GM21526 (cell line): Measurements from ENCODE around the gene TCF15.
"Not testable (repeated sequence)": the region's sequence is repeated elsewhere in the genome, so short reads cannot be mapped to it uniquely, and the experiment has no call there.

ENCODE experiments used
- ATAC-seq: cut with Tn5 transposase; IDR thresholded peaks from one replicate; pipeline ENCODE4 v1.9.1; 2021; ENCODE audit warnings: moderate library complexity; ENCODE audit not compliant: unreplicated experiment, low FRiP score

TCF15 gene

DNA sequence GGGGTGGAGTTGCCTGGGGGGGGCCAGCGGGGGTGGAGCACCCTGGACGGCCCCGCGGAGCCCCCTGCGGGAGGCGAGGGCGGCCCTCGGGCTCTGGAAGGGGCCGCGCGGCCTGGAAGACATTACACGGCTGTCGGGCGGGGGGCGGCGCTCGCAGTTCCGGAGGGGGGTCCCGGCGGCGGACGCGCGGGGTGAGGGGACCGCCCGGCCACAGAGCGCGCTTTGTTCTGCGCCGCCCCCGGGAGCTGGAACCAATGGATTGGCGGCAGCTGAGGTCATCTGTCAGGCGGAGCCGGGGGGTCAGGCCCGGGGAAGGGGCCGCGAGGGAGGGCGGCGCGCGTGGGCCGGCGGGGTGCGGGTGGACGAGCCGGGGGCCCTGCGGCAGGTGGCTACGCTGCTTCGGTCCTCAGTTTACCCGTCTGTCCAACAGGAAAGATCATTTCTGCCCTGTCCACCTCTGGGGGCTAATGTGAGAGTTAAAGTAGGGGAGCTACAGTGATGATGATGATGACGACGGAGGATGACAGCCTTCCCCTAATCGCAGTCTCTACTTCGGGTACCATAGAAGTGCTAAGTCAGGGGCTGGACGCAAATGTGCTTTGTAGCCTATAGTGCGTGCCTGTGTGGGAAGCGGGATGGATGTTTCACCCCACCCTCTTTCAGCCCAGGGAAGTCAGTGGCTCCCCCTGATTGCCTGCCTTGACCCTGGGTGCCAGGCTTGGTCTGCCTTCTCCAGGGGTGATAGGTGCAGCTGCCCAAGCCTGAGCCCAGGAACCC is 32.5 kb upstream of the TCF15 start:
- no peak for ATAC-seq

DNA sequence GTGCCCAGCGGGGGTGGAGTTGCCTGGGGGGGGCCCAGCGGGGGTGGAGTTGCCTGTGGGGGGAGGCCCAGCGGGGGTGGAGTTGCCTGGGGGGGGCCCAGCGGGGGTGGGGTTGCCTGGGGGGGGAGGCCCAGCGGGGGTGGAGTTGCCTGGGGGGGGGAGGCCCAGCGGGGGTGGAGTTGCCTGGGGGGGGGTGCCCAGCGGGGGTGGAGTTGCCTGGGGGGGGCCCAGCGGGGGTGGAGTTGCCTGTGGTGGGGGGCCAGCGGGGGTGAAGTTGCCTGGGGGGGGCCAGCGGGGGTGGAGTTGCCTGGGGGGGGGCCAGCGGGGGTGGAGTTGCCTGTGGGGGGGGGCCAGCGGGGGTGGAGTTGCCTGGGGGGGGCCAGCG is 31.9 kb upstream of the TCF15 start:
- not testable (repeated sequence) for ATAC-seq

DNA sequence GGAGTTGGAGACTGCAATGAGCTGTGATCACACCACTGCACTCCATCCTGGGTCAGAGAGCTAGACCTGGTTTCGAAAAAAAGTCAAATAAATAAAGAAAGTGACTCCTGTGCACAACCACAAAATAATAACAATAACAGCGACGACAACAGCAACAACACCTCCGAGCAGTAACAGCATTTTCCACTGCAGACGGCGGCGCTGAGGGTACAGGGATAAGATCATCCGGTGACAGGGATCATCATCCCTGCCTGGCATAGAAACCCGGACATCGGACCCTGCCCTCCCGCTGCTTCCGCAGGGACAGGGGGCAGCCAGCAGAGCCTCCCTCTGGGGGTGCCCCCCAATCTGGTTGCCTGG is 31.4 kb upstream of the TCF15 start:
- no peak for ATAC-seq

DNA sequence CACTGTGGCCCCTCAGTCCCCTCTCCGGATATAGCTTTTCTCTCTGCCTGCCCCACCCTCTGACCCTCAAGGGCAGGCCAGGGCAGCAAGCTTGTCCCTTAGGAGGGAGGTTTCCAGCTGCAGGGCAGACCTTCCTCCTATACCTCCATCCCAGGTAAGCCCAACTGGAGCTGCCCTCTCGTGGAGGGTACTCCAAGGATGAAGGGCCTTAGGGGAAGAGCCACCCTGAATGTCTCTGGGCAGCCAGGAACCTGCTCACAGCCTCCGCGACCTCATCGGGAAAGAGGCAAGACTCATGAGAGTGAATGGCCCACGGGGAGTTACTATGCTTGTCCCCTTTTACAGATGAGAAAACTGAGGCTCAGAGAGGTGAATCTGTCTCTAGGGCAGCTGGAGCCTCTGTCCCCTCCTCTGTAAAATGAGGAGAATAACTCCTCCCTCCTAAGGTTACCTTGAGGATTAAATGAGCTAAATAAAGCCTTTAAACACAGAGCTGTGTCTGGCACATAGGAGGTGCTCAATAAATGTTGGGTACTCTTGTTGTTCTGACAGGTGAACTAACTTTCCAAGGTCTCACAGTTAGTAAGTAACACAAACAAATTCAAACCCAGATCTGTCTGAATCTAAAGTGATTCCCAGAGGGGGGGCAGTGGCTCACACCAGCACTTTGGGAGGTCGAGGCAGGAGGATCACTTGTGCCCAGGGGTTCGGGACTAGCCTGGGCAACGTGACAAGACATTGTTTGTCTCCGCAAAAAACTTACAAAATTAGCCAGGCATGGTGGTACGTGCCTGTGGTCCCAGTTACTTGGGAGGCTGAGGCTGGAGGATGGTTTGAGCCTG is 30.8 kb upstream of the TCF15 start:
- ATAC-seq = no peak

DNA sequence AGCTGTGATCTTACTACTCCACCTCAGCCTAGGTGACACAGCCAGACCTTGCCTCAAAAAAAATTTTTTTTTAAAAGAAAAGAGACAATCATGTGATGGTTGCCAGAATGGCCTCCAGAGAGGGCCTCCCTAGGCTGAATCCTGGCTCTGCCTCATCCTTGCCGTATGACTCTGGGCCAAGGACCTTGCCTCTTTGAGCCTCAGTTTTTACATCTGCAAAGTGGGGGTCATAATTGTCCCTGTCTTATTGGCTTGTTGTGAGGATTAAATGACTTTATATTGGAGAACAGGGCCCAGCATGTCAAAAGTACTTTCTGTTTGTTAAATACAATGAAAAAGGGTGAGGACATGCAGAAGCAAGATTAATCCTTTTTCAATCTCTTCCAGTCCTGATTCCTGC is 28.5 kb upstream of the TCF15 start:
- no peak for ATAC-seq

DNA sequence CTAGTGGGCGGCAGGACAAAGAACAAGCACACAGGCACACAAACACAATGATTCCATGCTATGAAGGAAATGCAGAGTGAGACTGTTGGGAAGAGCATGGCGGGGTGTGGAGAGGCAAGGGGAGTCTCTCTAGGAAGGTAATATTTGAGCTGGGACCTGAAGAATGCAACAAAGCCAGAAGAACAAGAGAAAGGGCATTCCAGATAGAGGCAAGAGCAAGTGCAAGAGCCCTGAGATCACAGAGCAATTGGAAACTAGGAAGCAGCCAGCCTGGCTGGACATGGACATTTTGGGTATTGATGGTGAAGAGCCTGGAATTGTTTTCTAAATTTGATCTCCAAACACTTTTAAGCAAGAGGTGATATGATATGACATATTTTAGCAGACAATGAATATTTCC is 27.4 kb upstream of the TCF15 start:
- no peak for ATAC-seq

DNA sequence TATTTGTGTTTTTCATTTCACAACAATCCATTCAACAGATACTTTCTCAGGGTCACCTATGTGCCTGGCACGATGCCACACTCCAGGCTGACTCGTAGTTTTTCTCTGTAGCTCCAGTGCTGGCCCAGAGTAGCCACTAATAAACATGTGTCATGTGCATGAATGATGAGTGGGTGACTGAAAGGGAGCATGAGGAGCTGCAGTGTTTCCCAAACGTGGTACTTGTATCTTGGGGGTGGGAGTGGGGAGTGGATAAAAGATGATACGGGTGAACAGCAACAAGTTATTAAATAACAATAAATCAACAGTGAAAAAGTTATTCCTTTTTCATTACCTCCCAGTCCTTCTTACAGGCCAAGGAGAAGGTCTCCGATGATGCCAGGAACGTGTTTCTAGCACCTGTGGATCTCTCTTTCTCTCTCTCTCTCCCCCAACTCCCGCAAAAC is 25.8 kb upstream of the TCF15 start:
- no peak for ATAC-seq

DNA sequence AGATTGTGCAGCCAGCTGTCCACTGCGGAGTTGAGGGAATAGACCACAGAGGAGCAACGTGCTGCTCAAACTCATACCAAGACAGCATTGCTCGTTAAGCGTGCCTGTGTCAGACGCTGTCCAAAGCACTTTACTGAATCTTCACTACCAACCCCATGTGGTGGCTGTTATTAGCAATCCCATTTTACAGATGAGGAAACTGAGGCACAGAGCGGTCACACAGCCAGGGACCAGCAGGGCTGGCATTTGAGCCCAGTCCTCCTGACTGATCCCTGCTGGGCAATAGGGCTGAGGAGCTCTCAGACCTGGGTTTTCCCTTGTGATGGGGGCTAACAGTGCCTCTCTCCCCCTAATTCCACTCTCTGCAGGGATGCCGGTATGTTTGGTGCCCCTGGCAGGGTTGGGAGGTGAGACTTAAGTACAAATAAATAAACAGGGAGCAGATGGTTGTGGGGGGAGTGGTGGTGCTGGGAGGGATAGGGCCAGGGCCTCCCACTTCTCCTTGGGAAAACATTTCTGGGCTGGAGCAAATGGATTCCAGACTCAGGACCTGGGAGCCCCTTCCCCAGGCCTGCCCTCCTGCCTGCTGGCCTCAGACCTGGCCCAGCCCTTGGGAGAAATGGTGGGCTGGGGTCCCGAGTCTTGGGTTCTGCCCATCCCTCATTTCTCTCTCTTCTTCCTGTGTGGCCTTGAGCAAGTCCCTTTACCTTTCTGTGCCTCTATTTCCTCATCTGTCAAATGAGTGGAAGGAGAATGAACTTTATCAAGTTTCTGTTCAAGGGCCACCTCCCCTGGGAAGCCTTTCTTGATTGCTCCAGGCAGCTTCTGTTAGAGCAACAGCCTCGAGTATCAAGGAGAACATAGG is 25.2 kb upstream of the TCF15 start:
- no peak for ATAC-seq

DNA sequence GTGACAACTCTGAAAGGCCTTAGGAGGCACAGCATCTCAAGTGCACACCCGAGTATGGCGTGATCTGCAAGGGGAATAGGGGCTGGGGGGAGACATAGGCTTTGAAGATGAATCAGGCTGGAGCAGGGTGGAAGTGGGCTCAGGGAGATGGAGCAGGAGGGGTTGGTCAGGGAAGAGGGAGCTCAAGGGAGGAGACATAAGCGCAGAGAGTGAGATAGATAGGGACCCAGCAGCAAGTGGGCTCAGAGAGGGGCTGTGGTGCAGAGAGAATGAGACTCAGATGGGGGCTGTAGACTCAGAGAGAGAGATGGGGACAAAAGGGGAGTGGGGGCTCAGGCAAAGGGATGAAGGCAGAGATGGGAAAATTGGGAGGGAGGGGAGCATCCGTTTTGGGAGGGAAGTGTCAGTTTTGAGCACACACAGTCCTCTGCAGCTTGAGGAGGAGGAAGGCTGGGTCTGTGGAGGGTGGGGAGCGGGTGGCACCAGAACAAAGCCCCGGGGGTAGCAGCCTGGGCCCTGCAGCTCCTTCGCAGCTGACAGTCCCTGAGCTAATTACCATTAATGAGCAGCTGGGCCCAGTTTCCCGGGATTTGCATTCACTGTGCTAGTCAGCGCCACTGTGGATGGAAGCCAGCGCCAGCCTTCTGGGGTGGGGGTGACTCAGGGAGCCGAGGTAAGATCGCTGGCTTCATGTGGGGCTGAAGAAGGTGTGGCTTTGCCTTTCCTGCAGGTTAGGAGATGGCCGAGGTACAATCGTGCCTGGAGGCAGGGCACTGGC is 24.2 kb upstream of the TCF15 start:
- no peak for ATAC-seq

DNA sequence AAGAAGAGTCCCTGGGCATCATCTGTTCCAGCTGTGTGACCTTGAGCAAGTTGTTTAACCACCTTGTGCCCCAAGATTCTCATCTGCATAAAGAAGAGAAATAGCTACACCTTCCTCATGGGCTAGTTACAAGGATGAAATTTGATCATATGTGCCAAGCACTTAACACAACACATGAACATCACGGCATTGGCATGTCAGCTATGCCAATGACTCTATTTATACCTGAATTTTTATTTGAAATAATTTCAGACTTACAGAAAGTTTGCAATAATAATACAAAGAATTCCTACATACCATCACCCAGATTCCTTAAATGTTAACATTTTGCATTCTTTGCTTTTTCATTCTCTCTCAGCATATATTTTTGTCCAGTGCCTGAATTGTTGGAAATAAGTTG is 21.0 kb upstream of the TCF15 start:
- ATAC-seq = no peak

DNA sequence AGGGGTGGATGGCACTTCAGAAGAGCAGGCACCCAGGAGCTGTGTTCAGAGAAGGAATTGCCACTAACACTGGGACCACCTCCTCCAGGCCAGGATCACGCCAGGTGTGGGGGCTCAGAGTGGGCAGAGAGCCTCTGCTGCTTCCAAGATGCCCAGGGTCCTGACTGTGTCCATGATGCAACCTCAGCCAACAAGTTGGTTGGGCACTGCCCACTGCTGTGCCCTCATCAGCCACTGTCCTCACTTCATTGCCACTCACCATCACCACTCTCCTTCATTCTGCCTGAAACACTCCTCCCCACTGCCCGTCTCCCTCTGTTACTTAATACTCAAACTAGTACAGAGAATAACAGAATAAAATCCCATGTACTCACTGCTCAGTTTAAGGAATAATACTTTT is 16.5 kb upstream of the TCF15 start:
- no peak for ATAC-seq

DNA sequence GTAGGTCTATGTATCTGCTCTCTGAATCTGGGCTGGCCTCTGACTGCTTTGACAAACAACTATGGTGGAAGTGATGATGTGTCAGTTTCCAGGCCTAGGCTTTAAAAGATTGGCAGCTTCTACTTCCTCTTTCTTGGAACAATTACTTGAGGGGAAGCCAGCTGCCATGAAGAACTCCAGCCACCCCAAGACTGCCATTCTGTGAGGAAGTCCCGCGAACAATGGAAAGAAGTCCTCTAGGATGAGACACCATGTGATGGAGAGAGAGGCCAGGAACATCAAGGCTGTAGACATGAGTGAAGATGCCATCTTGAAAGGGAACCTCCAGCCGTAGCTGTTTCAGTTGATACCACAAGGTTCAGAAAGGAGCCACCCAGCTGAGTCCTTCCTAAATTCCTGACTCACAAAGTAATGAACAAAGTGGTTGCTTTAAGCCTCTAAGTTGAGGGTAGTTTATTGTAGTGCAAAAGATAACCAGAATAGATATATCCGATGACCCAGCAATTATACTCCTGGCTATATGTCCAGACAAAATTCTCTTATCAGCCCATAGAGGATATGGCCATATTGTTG is 15.3 kb upstream of the TCF15 start:
- ATAC-seq = no peak

DNA sequence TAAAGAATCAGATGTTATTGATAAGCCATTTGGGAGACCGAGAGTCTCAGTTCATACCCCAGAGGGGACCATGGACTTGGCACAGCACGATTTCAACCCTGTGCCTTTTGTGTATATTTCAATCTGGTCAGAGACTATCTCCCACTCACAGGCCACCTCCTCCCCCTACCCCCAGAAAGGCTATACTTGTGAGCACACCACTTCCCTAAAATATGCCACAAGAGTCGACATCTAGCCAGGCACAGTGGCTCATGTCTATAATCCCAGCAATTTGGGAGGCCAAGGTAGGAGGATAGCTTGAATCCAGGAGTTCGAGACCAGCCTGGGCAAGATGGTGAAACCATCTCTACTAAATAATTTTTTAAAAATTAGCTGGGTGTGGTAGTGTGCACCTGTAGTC is 13.6 kb upstream of the TCF15 start:
- ATAC-seq = no peak

DNA sequence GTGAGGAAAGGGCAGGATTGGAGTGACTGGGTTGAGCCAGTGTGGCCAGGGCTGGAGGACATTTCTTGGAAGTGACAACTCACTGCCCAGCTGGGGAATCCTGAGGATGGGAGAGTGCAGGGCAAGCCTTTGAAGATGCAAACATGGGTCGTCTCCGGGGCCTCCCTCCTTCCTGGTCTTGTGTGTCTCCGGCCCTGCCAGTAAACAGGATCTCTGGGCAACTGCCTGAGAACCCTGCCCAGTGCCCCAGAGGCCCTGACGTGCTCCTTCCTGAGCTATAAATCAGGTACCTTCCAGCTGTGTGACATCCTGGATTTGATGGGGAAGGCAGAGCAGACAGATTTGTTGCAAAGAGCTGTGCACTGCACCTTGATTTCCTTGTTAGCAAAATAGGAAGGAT is 12.9 kb upstream of the TCF15 start:
- no peak for ATAC-seq

DNA sequence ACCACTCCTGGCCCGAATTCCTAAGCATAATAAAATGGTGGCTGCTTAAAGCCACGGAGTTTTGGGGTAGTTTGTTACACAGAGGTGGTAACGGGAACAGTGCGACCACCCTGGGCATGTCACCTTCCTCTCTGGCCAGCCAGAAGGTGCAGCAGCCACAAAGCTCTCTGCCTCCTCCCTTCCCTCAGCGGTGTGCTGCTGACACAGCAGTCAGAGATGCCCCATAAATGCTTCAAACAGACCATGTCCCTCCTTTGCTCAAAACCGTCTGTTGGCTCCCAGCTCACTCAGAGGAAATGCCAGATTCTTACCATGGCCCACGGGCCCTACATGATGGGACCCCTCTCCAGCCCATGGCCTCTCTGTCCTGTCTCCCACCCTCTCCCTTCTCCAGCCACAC is 12.1 kb upstream of the TCF15 start:
- ATAC-seq = no peak

DNA sequence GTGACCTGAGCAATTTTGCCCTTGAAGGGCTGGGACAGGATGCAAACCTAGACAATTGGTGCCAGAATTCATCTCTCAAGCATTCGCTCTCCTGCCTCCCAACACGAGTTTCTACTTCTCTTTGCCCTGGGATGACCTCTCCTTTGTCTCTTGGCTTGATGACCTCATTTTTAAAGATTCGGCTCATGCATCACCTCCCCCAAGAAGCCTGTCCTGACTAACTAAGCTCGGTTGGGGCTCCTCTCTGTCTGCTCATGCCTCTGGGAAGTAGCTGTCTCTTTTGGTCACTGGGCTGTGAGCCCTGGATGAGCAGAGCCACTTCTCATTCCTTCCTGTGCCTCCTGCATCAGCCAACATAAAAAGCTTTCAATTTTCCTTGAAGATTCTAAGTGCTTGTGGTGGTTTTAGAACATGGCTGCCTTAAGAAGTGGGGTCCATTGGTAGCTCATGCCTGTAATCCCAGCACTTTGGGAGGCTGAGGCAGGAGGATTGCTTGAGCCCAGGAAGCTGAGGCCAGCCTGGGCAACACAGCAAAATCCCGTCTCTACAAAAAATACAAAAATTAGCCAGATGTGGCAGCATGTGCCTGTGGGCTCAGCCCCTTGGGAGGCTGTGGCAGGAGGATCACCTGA is 11.1 kb upstream of the TCF15 start:
- no peak for ATAC-seq

DNA sequence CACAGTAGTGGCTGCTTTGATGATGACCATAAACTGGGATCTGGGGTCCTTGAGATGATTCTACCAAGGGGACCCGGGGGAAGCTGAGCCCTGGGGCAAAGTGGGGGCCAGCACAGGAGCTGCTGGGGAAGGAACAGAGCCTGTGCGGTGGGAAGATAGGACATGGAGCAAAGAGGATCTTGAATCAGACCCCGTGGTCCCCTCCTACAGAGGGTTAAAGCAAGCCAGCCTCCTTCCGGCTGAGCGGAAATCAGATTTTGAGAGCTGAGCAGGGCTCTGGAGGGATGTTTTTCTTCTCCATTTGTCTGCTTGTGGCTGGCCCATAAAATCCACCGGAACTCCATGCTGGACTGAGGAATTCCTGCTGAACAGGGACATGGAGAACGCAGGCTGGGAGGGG is 10.1 kb upstream of the TCF15 start:
- ATAC-seq = no peak

DNA sequence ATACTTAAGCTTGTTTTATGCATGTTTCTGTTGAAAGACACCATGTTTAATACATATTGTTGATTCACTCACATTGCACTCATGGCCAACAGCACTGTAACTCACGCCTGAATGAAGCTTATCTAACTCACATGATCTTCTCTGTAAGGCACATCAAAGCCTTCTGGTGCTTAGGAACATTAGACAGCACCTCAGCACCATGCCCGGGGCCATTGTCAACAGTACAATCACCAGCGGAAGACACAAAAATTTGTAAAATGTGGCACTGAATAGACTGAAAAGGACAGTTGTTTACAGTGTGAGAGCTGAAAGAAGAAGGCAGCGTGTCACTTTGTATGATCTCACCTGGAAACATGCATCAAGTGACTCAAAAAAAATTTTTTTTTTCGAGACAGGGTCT is 8.9 kb upstream of the TCF15 start:
- no peak for ATAC-seq

DNA sequence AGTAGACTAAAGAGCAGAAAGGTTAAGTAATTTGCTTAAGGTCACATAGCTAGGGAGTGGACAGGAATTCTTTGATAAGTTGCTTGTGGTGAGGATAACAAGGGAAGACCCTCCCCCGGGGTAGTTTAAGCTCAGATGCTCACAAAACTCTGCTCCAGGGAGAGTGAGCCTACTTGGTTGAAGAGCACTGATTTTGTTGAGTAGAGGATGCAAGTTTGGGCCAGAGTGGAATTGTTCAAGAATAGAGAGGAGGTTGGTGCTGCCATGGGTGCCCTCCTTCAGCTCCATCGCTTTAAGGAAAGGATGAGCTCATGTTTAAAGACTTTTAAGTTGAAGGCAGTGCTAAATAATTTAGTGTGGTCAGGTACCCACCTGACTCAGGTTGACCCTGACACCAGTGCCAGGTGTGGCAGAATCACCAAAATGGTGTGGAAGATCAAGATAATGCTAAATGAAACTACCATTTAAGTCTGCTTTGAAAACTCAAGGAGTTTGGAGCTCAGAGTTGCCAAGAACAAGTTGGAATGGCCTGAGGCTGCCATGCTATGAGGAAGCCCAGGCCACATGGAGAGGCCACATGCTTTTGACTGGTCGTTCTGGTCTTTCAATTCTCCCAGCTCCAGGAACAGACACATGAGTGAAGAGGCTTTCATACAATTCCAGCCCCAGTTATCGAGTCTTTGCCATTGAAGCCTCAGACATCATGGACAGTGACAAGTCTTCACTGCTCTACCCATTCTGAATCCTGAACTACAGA is 8.0 kb upstream of the TCF15 start:
- no peak for ATAC-seq
